ENCODE data around the gene LRG1.

DNA sequence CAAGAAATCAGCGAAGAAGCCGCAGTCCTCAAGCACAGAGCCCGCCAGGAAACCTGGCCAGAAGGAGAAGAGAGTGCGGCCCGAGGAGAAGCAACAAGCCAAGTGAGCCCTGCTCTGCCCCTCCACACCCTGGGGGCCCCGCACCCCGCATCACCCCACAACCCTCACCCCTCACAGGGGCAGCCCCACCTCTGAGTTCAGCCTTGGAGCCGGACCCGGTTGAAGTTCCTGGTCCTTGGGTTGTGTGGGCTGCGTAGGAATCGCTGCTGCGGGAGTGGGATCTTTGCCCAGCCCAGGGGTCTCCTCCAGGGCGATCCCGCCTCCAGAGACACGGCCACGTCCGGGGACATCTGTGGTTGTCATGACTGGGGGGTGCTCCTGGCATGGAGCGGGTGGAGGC lies 43.5 kb downstream of the LRG1 start:
- TF ChIP-seq, protein P1, sequence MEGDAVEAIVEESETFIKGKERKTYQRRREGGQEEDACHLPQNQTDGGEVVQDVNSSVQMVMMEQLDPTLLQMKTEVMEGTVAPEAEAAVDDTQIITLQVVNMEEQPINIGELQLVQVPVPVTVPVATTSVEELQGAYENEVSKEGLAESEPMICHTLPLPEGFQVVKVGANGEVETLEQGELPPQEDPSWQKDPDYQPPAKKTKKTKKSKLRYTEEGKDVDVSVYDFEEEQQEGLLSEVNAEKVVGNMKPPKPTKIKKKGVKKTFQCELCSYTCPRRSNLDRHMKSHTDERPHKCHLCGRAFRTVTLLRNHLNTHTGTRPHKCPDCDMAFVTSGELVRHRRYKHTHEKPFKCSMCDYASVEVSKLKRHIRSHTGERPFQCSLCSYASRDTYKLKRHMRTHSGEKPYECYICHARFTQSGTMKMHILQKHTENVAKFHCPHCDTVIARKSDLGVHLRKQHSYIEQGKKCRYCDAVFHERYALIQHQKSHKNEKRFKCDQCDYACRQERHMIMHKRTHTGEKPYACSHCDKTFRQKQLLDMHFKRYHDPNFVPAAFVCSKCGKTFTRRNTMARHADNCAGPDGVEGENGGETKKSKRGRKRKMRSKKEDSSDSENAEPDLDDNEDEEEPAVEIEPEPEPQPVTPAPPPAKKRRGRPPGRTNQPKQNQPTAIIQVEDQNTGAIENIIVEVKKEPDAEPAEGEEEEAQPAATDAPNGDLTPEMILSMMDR (IDR thresholded peaks at IDR 0.05): no peak
- TF ChIP-seq ZFX (IDR thresholded peaks at IDR 0.05; ENCODE audit: borderline replicate concordance): no peak
